PFSK-1 (cell line): Measurements from ENCODE around the gene MISP.

Source experiments
- FOXP2 ChIP-seq: optimal IDR thresholded peaks from 2 replicates; pipeline ENCODE3; 2011; ENCODE audit warnings: borderline replicate concordance, control low read depth, inconsistent platforms; ENCODE audit not compliant: insufficient read depth; ENCODE audit errors: extremely low read length, extremely low read depth
- POLR2AphosphoS5 ChIP-seq: IDR thresholded peaks from 2 replicates; pipeline ENCODE4 v1.6.1; 2012; ENCODE audit warnings: low read depth, mild to moderate bottlenecking, control low read depth, low read length, moderate library complexity
- SIN3A ChIP-seq: IDR thresholded peaks from 2 replicates; pipeline ENCODE4 v1.6.1; 2012; ENCODE audit warnings: mild to moderate bottlenecking, low read length, moderate library complexity, borderline replicate concordance; ENCODE audit not compliant: insufficient read depth
- TAF1 ChIP-seq: IDR thresholded peaks from 2 replicates; pipeline ENCODE4 v1.6.1; 2012; ENCODE audit warnings: low read length, control low read depth, borderline replicate concordance; ENCODE audit not compliant: insufficient read depth
- TF ChIP-seq, protein P1 (sequence below), 2 experiments: IDR thresholded peaks; 2 replicates each; pipeline versions ENCODE4 v1.6.1 to v1.8.0; 2011 to 2012; ENCODE audit warnings: low read depth in 2 of 2, low read length in 2 of 2, control low read depth in 1 of 2, inconsistent platforms in 1 of 2, mild to moderate bottlenecking in 1 of 2, moderate library complexity in 1 of 2; ENCODE audit not compliant: insufficient read depth in 1 of 2

DNA sequence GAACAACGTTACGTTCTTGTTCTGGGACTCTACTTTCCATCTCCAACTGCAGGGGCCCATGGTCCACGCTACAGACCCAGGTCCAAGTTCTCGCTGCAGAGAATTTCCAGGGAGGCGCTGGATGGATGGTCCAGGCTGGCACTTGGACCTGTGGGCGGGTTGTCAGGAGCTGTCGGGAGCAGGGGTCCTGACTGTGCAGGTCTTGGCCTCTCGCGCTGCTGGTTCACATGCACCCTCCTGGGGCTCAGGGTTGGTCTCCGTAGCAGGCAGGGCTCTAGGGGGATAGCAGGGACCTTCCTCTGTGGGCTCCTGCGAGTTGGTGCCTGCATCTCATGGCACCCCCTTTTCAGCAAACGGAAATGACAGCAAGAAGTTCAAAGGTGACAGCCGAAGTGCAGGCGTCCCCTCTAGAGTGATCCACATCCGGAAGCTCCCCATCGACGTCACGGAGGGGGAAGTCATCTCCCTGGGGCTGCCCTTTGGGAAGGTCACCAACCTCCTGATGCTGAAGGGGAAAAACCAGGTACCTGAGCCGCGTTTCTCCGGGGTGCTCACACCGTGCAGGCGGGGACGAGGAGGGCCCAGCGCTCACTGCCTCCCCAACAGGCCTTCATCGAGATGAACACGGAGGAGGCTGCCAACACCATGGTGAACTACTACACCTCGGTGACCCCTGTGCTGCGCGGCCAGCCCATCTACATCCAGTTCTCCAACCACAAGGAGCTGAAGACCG is 52.9 kb downstream of the MISP start:
- TF ChIP-seq SIN3A = no peak
- TF ChIP-seq, protein P1, sequence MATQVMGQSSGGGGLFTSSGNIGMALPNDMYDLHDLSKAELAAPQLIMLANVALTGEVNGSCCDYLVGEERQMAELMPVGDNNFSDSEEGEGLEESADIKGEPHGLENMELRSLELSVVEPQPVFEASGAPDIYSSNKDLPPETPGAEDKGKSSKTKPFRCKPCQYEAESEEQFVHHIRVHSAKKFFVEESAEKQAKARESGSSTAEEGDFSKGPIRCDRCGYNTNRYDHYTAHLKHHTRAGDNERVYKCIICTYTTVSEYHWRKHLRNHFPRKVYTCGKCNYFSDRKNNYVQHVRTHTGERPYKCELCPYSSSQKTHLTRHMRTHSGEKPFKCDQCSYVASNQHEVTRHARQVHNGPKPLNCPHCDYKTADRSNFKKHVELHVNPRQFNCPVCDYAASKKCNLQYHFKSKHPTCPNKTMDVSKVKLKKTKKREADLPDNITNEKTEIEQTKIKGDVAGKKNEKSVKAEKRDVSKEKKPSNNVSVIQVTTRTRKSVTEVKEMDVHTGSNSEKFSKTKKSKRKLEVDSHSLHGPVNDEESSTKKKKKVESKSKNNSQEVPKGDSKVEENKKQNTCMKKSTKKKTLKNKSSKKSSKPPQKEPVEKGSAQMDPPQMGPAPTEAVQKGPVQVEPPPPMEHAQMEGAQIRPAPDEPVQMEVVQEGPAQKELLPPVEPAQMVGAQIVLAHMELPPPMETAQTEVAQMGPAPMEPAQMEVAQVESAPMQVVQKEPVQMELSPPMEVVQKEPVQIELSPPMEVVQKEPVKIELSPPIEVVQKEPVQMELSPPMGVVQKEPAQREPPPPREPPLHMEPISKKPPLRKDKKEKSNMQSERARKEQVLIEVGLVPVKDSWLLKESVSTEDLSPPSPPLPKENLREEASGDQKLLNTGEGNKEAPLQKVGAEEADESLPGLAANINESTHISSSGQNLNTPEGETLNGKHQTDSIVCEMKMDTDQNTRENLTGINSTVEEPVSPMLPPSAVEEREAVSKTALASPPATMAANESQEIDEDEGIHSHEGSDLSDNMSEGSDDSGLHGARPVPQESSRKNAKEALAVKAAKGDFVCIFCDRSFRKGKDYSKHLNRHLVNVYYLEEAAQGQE (IDR thresholded peaks at IDR 0.05; ENCODE audit: insufficient read depth in 1 of 2, low read depth in 2 of 2, low read length in 2 of 2) = no peak
- no peak for TF ChIP-seq POLR2AphosphoS5
- TF ChIP-seq TAF1 = no peak
- TF ChIP-seq FOXP2 = no peak
